HG02759 (cell line): ENCODE data around the gene FCHSD2.
"Not testable (repeated sequence)": the region's sequence is repeated elsewhere in the genome, so short reads cannot be mapped to it uniquely, and the experiment has no call there.

Source experiments
- ATAC-seq: cut with Tn5 transposase; IDR thresholded peaks from one replicate; pipeline ENCODE4 v1.9.1; 2021; ENCODE audit warnings: mild to moderate bottlenecking, moderate library complexity; ENCODE audit not compliant: unreplicated experiment

The FCHSD2 gene

DNA sequence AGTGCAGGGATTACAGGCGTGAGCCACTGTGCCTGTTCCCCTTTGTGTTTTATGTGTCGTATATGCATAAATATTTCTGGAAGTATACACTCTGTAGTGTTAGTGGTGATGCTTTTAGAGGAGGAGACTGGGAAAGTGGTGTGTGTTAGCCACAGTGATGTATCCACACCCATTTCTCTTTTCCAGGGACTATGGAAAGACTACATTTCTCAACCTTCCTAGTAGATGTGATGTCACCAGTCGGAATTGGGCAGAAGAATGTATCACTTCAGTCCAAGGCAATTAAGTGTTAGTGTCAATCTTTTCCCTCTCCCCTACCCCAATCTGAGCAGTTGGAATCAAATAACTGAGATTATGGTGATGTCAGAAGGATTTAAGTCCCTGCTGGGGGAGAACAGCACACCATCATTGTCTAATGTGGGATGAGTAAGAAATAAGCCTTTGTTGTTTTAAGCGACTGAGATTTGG lies 333.8 kb downstream of the FCHSD2 start:
- ATAC-seq = no peak

DNA sequence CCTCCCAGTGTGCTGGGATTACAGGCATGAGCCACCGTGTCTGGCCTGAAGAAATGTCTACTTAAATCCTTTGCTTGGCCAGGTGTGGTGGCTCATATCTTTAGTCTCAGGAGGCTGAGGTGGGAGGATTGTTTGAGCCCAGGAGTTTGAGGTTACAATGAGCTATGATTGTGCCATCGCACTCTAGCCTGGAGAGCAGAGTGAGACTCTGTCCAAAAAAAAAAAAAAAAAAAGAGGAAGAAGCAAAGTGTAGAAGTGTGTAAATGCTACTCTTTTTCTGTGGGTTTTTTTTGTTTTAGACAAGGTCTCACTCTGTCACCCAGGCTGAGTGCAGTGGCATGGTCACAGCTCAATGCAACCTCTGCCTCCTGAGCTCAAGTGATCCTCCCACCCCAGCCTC lies 334.3 kb downstream of the FCHSD2 start:
- no peak for ATAC-seq

DNA sequence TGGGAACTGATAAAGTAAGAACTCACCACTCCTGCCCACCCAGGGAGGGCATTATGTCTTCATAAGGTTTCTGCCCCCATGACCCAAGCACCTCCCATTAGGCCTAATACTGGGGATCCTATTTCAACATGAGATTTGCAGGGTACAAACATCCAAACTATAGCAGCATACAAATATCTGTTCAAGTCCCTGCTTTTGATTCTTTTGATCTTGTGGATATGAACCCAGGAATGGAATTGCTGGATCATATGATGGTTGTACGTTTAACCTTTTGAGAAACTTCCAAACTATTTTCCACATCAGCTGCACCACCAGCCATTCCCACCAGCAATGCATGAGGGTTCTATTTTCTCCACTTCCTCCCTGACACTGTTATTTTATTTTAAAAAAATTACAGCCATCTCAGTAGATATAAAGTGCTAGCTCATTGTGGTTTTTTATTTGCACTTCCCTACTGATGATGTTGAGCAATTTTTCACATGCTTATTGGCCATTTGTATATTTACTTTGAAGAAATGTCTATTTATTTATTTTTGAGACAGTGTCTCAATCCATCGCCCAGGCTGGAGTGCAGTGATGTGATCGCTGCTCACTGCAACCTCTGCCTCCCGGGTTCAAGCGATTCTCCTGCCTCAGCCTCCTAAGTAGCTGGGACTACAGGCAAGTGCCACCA lies 335.0 kb downstream of the FCHSD2 start:
- ATAC-seq = no peak

DNA sequence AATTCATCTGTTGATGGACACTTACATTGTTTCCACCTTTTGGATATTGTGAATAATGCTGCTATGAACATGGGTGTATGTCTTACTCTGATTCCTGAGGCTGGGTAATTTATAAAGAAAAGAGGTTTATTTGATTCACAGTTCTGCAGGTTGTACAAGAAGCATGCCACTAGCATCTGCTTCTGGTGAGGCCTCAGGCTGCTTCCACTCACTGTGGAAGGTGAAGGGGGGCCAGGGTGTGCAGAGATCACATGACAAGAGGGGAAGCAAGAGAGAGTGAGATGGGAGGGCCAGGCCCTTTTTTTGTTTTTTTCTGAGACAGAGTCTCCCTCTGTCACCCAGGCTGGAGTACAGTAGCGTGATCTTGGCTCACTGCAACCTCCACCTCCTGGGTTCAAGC lies 335.7 kb downstream of the FCHSD2 start:
- ATAC-seq = not testable (repeated sequence)

DNA sequence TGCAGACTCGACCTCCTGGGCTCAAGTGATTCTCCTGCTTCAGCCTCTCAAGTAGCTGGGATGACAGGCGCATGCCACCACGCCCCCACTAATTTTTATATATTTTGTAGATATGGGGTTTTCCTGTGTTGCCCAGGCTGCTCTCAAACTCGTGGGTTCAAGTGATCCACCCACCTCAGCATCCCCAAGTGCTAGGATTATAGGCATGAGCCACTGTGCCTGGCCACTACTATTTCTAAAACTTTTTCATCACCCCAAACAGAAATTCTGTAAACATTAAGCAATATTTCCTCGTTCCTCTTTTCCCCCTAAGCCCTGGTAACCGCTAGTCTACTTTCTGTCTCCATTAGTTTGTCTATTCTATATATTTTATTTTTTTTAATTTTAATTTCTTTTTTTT lies 336.9 kb downstream of the FCHSD2 start:
- no peak for ATAC-seq

DNA sequence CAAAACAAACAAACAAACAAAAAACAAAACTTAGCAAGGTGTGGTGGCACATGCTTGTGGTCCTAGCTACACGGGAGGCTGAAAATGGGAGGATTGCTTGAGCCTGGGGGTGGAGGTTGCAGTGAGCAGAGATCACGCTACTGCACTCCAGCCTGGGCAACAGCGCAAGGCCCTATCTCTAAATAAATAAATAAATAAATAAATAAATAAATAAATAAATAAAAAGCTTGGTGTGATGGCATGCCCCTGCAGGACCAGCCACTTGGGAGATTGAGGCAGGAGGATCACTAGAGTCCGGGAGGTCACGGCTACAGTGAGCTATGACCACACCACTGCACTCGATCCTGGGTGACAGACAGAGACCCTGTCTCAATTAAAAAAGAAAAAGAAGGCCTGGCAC lies 339.3 kb downstream of the FCHSD2 start:
- no peak for ATAC-seq

DNA sequence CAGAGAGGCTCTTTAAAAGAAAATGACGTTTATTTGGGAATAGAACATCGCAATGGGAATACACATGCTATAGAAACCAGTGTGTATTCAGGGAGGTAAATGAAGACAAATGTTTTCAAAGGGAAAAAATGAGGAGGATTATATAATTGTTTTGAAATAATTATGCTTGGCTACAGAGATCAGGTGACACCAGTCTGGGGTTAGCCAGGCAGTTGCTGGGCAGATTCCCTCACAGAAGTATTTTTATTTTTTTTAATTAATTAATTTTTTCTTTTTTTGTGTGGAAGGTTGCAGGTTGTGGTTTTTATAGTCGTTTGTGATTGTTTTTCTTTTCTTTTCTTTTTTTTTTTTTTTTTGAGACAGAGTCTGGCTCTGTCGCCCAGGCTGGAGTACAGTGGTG lies 342.7 kb downstream of the FCHSD2 start:
- no peak for ATAC-seq

DNA sequence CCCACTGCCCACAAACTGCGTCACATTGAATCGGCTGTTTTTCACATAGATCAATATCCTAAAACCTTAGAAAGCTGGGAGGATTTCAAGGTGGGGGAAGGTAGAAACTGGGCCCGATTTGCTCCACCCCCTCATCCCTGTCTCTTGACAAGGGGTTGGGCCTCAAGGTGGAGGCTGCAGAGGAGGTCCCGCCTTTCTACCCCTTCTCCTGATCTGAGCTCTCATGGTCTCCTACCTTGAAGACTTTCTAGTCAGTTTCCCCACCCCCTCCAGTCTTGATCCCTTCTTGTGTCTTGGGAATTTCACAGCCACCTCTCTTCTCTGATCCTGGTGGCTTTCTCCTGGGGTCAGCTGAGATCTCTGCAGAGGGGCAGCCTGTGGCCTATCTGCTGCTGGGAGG lies 343.8 kb downstream of the FCHSD2 start:
- ATAC-seq = no peak

DNA sequence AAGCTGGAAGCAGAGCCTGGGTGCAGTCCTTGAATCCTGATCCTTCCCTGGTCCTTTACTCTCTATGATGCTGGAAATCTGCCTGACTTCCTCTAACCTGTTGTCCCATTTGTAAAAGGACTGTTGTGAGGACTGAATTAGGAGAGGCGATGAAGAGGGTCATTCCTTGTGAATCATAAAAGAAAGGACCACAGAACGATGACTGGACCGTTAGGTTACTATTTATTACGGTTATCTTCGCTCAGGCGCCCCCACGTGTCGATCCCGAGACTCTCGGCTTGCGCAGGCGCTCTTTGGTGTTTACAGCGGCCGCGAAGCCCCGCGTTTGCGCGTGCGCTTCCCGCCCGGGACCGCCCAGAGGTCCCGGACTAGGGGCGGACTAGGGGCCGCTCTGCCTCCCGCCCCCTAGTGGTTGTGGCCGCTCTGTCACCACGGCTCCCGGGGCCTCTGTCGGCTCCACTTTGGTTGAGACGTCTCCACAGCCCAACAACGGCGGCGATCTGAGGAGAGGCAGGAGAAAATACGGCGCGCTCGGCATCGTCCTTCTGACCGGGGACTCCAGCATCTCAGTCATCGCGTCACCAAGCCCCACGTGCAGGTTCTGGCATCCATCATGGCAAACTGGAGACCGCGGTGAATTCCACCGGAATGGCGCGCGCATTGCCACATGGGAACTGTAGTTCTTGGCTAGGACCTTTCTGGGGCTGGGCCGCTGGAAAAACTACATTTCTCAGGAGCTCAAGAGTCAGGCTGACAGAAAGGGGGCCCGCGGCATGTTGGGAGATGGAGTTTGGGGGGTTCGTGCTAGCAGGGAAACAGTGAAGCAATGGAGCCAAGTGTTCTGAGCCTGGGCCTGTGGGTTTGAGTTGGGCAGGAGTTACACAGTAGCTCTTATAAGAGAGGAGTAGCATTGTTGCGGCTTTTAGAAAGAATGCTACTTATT lies 348.4 kb downstream of the FCHSD2 start, which contains the start of gene STARD10:
Gene STARD10, minus strand, starts transcription at position 623 of the 943 bp plus-strand sequence. CDS start 12,866 bp downstream, outside the sequence.
- ATAC-seq = peak; percentile 90

DNA sequence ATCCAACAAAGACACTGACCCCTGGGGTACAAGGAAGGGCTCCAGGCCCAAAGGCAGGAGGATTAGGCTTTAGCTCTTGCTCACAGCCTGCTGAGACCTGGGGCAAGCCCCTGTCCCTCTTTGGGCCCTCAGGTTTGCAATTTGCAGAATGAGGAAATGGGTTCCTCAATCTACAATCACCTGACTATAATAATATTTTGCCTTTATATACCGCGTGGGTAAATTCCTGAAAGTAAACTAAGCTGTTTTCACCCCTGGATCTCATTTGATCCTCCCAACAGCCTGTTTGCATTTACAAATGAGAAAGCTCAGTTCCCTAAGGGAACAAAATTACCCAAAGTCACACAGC lies 349.1 kb downstream of the FCHSD2 start:
- no peak for ATAC-seq

DNA sequence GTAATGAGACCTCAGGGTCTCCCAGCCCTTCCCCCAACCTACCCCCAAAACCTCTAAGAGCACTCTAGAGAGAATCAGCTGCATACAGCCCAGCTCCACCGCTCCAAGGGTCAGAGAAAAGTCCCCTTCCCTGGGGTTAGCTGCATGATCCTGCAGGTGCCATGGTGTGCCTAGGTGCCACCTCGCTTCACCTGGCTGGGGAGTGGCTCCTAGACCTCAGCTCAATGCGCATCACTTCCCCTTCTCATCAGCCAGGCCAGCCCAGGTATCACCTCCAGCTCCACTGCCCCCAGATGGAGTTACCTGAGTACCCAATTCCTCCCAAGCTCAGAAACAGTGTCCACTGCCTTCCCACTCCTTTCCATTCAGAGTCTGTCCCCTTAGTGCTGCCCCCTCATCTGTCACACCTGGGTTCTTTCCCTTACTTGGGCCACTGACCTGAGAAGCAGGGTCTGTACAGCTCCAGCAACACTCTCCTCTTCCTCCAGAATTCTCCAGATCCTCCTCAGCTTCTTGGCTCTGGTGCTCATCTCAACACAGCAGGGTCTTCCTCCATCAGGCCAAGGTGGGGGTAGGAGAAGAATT lies 349.6 kb downstream of the FCHSD2 start:
- ATAC-seq = no peak

DNA sequence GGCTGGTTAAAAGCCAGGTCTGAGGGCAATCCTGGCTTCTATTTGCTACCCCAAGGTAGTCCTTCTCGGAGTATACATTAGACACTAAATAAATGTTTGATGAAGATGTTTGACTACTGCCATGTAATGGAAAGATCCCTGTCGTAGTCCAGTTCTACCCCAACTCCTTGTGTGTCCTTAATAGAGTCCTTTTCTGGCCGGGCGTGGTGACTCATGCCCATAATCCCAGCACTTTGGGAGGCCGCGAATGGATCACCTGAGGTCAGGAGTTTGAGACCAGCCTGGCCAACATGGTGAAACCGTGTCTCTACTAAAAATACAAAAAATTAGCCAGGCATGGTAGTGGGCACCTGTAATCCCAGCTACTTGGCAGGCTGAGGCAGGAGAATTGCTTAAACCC lies 350.9 kb downstream of the FCHSD2 start:
- ATAC-seq = not testable (repeated sequence)

DNA sequence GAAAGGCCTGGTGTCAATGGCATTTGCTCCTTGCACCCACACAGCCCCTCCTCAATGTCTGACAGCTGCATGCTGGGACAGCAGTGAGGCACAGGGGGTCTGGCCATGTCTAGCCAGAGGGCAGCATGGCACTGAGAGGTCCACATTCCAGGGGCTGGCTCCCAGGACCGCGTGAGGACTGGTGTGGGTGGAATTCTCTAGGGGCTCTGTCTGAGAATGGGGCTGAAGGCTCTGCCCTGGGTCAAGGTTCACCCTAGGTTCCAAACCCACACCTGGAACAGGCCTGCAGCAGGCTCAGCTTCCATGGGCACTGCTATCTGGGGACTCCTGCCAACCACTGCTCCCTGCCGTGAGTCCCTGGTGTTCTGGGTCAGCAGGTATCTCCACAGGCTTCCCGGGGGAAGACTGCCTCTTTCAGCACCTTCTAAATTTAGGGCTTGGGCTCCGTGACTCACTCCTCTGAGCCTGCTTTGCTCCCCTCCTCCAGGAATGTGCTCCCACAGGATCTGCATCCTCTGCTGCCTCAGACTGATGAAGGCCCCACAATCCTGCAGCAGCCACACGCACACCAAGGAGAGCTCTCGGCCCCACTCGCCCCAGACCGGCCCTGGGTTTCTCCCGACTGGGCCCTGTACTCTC lies 352.5 kb downstream of the FCHSD2 start:
- no peak for ATAC-seq

DNA sequence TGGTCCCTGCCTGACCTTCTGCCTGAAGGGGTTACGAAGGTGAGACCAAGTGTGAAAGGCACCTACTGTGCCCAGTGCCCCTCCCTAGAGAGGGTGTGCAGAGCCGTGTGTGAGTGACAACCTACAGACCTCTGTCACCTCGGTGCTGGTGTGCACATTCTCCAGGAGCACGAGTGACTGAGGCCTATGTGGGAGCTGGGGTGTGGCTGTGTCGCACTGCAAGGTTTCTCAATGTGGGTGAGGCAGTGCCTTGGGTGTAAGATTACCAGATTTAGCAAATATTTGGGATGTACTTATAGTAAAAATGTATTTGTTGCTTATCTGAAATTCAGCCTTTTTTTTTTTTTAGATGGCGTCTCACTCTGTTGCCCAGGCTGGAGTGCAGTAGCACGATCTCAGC lies 353.9 kb downstream of the FCHSD2 start:
- no peak for ATAC-seq

DNA sequence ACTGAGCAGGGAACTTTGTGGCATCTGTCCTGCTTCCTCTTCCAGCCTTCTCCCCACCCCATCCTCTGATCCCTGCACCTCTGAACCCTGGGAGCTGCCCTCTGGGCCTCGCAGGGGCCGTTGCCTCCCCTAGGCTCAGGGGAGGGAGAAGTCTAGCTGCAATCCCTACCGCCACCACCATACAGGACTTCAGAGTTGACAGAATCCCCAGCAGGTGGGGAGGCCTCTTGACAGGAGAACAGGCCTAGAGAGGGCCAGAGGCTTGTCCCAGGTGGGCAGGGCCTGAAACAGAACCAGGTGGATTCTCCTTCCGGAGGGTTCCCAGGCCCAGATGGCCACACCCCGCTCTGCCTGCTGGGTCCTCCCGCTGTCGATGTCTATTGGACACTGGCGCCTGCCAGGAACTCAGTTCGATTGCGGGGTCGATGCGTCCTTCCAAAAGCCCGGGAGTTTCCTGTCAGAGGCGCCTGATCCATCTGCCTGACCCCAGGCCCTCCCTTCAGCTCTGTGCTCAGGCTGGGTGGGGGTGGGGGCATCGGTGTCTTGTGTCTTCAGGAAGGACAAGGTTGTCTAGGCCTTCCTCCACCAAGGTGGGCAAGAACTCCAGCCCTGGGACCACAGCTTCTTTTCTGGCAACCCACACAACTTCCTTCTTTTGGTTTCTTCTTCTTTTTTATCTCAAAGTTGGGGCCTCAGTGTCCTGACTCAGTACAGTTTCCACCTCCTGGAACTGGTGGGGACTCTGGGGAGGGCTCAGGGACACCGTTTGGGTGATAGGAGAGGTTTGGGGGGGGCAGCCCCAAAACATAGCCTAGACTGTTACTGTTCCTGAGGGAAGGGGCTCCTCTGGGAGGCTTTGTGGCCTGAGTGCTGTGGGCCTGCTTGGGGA lies 354.7 kb downstream of the FCHSD2 start:
- ATAC-seq = no peak
